GM19099 (cell line): ENCODE data around the gene VPS29.

Source experiments
- POLR2A ChIP-seq: IDR thresholded peaks from 3 replicates; pipeline ENCODE4 v1.6.1; 2011; ENCODE audit warnings: low read depth; ENCODE audit not compliant: insufficient read length; ENCODE audit errors: extremely low read depth

The VPS29 gene

DNA sequence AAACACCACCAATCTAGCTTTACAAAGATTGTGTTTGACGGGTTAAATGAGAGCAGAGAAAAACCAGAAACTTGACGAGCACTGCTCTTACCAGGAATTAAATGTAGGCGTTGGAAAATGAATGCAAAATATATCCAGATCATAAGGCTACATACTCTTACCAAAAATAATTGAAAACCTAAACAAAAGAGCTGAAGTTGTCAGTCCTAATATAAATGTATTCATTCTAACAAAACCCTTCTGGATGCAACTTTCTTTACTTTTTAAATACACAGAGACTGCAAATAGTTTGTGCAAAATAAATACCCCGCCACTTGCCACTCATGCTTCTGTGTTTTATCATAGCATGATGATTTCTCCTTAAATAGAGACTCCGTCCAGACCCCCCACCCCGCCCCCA is 32.9 kb upstream of the VPS29 start:
- no peak for TF ChIP-seq POLR2A

DNA sequence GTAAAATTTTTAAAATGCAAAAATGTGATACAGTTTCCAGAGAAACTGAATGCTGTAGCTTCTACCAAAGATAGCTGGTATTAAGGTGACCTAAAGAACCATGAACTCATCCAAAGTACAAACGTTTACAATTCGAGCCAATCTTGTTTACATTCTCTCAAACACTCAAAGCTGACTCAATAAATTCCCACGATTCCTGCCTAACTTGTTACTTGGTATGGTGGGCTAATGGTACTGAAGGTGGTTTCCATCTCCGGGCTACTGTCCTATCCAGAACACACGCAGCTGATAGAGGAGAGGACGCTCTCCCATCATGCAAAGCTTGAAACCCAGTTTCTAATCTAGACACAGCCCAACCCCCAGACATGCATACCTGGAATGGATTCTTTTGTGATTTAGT is 31.7 kb upstream of the VPS29 start:
- TF ChIP-seq POLR2A, result no peak

DNA sequence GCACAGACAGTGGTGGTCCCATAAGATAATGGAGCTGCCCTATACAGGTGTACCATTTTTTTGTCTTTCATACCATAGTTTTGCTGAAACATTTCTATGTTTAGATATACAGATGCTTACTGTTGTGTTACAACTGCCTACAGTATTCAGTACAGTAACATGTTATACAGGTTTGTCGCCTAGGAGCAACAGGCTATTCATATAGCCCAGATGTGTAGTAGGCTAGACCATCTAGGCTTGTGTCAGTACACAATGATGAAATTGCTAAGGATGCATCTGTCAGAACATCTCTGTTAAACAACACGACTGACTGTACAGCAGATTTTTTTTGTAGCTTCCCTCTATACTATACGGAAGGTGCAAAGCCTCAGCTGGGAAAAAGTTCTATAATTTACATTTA is 30.7 kb upstream of the VPS29 start:
- TF ChIP-seq POLR2A, result no peak

DNA sequence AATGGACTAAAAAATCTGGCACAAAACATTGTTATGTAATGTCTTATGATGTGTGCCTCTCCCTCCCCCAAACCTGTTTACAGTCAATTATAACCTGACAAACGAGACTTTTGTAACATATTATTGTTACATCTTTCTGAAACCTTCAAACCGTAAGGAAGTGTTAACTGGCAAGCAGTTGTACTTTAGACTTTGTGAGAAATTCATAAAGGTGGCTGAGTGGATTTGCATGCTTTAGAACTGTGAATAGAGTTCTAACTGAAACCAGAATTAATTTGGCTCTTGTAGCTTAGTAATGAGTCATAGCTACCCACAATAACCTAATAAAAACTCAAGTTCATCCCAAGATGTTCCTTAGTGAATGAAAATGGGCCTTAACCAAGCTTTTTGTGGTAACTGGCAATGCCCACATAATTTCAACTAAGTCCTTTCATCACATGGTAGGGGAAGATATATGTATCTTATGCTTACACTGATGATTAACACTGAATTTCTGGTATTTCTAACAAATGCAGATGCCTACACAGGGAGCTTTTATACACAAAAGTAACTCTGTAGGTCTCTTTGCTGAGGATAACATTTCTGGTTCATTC is 29.9 kb upstream of the VPS29 start:
- no peak for TF ChIP-seq POLR2A

DNA sequence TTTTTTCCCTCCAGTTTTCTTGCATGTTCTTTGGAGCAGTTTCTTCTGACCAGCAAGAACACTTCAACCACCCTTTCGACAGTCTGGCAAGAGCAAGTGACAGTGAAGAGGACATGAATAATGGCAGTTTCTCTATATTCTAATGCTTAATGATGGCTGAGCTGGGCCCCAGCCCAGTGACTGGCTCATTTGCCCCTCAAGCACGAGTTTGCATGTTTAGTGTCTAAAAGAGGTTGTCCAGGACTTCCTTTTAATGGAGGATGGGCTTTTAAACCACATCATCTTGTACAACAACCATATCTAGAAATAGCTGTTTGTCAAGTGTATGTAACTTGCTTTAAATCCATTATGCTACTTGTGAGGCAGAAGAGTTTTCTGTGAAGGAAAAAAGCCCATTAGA is 28.6 kb upstream of the VPS29 start:
- no peak for TF ChIP-seq POLR2A

DNA sequence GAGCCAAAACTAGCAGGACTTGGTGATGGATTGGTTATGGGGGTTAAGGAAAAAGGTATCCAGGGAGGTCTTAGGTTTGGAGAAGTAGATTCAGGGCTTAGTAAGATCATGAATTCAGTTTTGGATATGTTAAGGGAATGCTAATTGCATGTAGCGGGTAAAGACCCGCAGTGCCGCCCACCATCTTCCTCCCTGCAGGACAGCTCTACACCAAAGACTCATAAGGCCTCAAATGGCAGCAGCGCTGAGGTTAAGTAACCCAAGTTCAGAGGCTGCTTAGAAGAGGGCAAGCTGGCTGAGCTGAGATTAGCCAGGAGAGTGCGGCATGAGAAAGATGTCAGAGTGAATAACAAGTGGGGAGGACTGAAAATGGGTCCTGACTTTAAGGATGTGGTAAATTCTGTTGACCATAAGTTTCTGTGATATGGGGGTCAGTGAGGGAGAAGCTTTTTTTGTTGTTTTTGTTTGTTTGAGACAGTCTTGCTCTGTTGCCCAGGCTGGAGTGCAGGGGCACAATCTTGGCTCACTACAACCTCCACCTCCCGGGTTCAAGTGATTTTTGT is 26.4 kb upstream of the VPS29 start:
- TF ChIP-seq POLR2A, result no peak

DNA sequence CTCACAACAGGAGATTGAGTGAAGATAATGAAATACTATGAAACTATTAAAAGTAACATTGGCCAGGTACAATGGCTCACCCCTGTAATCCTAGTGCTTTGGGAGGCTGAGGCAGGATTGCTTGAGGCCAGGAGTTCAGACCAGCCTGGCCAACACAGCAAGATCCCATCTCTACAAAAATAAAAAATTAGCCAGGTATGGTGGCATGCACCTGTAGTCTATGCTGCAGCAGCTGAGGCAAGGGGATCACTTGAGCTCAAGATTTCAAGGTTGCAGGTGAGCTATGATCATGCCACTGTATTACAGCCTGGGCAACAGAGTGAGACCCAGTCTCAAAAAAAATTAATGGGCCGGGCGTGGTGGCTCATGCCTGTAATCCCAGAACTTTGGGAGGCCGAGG is 15.1 kb upstream of the VPS29 start:
- TF ChIP-seq POLR2A, result no peak

DNA sequence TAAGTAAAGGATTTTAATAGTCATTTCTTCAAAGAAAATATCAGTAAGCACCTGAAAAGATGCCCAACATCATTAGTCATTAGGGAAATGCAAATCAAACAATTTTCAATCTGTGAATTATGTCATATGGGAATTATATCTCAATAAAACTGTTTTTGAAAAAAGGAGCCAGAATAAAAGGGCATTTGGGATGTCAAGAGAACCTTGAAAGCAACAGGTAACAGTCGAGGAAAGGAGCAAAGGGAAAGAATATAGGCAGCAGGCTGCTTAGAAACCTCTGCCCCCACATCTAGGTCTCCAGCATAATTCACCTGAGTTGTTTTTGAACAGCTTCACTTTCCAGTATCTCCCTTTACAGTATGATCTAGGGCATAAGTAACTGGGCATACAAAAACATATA is 12.5 kb upstream of the VPS29 start:
- no peak for TF ChIP-seq POLR2A

DNA sequence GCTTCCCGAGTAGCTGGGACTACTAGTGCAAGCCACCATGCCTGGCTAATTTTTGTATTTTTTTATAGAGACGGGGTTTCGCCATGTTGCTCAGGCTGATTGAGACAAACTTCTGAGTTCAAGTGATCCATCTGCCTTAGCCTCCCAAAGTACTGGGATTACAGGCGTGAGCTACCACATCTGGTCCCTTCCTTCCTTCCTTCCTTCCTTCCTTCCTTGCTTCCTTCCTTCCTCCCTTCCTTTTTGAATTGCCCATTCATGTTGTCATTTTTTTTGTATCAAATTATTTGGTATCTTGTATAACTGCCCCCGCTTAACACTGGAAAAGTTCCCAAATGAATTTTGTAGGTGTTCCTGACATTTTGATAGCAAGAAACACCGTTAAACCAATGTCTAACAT is 11.9 kb upstream of the VPS29 start:
- TF ChIP-seq POLR2A, result no peak

DNA sequence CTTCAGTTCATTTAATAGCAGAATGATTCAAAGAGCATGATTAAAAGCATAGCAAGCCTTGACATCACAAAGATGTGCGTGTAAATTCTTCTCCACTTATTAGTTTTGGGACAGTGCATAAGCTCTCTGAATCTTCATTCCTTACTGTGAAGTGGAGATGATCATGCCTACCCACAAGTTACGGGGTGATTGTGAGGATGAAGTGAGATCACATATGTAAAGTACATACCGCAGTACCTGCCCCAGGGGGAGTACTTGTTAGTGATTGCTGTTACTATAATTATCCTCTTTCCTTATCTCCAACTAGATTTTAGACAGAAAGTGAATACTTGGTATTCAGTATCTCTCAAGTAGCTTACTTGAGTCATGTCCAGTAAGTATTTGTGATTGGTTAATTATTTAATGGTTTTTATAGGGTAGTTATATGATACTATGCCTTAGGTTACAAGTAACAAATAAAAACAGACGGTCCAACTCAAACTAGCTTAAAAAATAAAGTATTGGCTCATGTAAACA is 6.2 kb upstream of the VPS29 start:
- no peak for TF ChIP-seq POLR2A

DNA sequence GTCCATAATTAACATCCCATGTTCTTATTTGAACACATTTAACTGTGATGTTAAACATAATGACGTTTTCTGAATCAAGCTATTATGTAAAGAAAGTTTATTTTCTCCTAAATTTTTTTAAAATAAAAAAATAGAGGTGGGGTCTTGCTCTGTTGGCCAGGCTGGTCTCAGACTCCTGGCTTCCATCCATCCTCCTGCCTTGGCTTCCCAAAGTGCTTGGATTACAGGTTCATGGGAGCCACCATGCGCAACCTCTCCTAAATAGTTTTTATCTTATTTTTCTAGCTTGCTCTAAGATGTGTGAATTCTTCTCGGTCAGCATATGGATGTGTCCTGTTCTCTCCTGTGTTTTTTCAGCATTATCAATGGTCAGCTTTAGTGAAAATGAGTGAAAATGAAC is 3.4 kb upstream of the VPS29 start:
- TF ChIP-seq POLR2A, result no peak

DNA sequence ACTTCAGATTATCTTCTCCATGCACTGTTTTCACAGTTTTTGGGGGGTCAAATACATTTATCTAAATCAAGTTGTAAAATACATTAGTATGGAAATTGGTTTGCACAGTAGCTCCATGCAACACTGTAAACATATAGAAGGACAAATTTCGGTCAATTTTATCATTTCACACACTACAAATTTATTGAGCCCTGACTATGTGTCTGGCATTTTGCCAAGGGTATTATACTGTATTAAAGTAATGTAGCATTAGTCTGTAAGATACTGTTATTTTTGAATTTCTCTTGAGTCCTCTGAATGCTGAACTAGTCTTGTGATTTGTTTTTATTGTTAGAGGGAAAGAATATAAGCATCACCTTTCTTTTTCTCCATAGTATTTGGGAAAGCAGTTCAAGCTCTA is 1.5 kb upstream of the VPS29 start:
- TF ChIP-seq POLR2A, result no peak

DNA sequence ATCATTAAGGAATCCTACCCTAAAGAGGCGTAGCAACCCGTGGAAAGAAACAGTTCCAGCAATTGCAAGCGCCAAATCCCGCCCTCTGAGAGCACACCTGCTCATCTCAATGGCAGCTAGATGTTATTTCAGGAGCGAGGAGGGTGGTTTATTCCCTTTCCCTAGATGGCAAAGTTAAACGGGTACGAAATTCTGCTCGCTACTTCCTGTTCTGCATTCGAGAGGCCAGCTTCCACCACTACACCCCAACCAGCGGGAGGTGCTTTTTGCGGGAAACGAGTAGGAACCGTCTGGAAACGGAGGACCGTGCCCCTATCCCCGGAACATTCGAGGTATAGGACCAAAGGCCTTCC is 536 bp downstream of the VPS29 start:
- no peak for TF ChIP-seq POLR2A

DNA sequence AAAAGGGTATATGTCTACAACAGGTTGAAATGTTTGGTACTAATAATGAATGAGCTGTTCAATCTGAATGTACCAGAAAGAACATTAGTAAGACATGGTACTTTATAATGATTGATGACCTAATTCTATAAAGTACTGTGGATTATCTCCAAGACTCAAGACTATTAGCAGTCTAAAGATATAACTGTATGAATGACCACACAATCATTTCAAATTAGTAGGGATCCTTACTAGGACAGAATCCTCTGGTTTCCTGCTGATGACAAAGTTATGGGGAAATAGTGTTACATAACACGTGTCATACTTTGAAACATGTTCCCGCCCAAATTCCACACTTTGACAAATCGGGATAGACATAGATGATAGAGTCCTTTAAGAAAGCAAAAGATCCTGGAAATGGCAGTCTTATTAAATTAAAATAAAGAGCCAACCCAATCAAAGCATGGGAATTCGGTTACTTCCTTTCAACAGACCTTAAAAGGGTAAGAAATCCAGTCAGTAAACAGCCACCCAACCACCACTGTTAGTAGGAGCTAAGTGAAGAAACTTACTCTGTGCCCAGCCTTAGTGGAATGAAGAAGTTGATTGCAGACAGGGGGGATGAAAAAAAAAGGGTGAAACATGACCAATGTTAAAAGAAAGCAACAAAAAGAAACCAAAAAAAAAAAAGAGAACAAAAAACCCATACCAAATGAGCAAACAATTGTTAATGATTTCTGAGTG is 2.8 kb downstream of the VPS29 start:
- no peak for TF ChIP-seq POLR2A

DNA sequence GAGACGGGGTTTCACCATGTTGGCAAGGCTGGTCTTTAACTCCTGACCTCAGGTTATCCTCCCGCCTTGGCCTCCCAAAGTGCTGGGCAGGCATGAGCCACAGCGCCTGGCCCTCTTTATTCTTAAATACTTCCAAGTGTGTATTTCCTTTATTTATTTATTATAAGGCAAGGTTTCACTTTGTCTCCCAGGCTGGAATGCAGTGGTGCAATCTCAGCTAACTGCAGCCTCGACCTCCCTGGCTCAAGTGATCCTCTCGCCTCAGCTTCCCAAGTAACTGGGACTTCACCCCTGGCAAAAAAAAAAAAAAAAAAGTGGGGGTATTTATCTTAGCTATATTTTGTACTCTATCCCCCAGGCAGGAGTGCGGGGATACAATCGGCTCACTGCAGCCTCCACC is 26.5 kb downstream of the VPS29 start:
- TF ChIP-seq POLR2A, result no peak

DNA sequence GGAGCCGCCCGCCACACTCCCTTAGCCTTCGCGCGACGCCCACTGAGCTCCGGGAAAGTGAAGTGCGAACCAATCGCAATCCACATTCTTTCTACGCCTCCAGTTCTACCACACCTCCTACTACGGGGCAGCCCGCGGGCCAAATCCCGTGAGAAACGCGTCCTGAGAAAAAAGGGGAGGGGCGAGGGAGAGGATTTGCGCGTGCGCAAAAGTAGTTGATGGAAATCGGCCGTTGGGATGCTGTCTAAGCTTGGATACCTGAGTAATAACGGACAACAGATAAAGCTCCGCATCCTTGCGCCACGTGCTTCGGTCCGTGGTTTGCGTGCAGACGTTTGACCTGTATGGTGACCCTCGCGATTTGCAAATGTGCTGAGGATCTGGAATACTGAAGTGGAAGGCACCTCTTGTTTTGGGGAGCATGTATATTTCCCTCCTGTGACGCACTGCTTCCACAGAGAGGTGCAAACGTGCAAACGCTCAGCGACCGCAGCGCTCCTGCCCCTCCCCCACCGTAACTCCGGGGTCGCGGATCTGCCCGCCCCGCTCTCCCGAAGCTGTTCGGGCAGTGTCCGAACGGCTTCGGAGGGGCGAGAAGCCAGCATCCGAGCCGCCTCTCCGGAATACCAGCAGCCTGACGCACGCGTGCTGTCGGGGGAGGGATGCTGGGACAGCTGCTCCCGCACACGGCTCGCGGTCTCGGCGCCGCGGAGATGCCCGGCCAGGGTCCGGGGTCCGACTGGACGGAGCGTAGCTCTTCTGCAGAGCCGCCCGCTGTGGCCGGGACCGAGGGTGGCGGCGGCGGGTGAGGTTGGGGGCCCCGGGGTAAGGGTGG is 33.5 kb downstream of the VPS29 start, which contains the start of the genes FAM216A and GPN3:
Gene FAM216A (plus strand): TSS at position 632 of the 835 bp plus-strand sequence. CDS start 31 bp downstream, at position 663.
Gene GPN3 (minus strand): TSS at position 44 of the 835 bp plus-strand sequence. CDS start 54 bp downstream, outside the sequence.
- peak; percentile 77 for TF ChIP-seq POLR2A

DNA sequence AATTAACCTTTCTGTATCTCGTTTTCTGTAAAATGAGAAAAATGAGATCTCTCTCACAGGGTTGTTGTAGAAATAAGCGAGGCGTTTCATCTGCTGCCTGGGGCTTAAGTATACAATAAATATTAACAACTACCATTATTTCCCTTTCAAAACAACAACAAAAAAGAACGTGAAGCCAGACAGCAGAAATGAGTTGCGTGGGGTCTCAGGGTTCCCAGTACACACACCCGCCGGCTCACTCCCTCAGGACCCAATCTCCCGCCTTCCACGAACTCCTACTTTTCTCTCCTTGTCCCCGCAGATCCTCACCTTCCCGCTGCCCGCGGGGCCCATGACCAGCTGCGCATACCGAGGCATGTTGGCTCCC is 34.1 kb downstream of the VPS29 start:
- TF ChIP-seq POLR2A, result no peak
